ENCODE measurements around the gene SYNPO2. TPM values are rescaled to one million over a fixed set of nuclear protein-coding genes. Genes with fewer than 3 reads are reported as not detected.

SYNPO2 gene
- total and polyA plus RNA-seq, 2 of the 13 experiments (the other 11 are each of a cell fraction or from before 2014, with no cell fraction given), result not detected

- POLR2A ChIA-PET, result no interaction called here
- no peaks in the 10 kb centered on the region for H3K27me3 ChIP-seq (ENCODE audit: control insufficient read depth in 1 of 2, insufficient read depth in 2 of 2, low read length in 2 of 2)
- no peaks in the 10 kb centered on the region for H3K79me2 ChIP-seq (ENCODE audit: insufficient read depth, low read length)
- intact Hi-C loops (cut with micrococcal nuclease; ENCODE audit: unreplicated experiment) (no loop called here), in situ Hi-C loops (cut with HindIII; ENCODE audit: extremely low pct_ligation_motif_present, low pct_unique_long_range_greater_than_20kb) (no loop called here)
- no peak overlapping the region for H3K4me3 ChIP-seq (replicated peaks in 1 of 3; ENCODE audit: insufficient read depth in 1 of 3, low read depth in 2 of 3, low read length in 3 of 3)
- H3K36me3 ChIP-seq (replicated peaks in 1 of 2; ENCODE audit: control insufficient read depth in 1 of 2, insufficient read depth in 2 of 2, low read length in 2 of 2), result no peaks in the 10 kb centered on the region
- H3K4me1 ChIP-seq (ENCODE audit: insufficient read depth, low read length), result no peaks in the 10 kb centered on the region
- no peaks in the 10 kb centered on the region for H4K20me1 ChIP-seq (ENCODE audit: insufficient read depth, low read length)
- no peak overlapping the region for H3K27ac ChIP-seq (ENCODE audit: extremely low read length, insufficient read depth, low read length)
- no peak overlapping the region for H3K4me2 ChIP-seq (ENCODE audit: low read depth, low read length)
- 2% methylated on average over 3 of the region's 3 CpGs for WGBS (ENCODE audit: low lambda C conversion rate)
- CTCF ChIA-PET (ENCODE audit: low intra/inter-chr PET ratio, low total read pairs), result no interaction called here
- ATAC-seq, result no peak
- no peak overlapping the region for H3K9ac ChIP-seq (ENCODE audit: insufficient read depth, low read depth, low read length)
- no peak for FAIRE-seq
- DNase-seq (ENCODE audit: low spot score), result no peak
- TF ChIP-seq ZNF619 (CRISPR knock-in tag; IDR thresholded peaks at IDR 0.05) (no peak), ZNF501 (CRISPR knock-in tag; IDR thresholded peaks at IDR 0.05) (no peak), U2AF2 (IDR thresholded peaks at IDR 0.05; ENCODE audit: low read depth, low read length) (no peak), ZNF180 (CRISPR knock-in tag; IDR thresholded peaks at IDR 0.05; ENCODE audit: borderline replicate concordance, low read depth) (no peak), CHD4 (IDR thresholded peaks at IDR 0.05; ENCODE audit: borderline replicate concordance, low read length) (no peak), TBP (CRISPR knock-in tag; IDR thresholded peaks at IDR 0.05) (no peak), ZNF839 (CRISPR knock-in tag; IDR thresholded peaks at IDR 0.05; ENCODE audit: borderline replicate concordance) (no peak), ZNF264 (CRISPR knock-in tag; IDR thresholded peaks at IDR 0.05) (no peak), ZNF367 (CRISPR knock-in tag; IDR thresholded peaks at IDR 0.05; ENCODE audit: borderline replicate concordance) (no peak)
- no TSS peak for BruUV-seq (replicated peaks)
- H3K9me3 ChIP-seq (ENCODE audit: low read length), result no peaks in the 10 kb centered on the region
- no peak overlapping the region for H2AFZ ChIP-seq (ENCODE audit: low read length)
Observed at GRCh38 chr4:118915468-118915867, 26.8 kb downstream of the SYNPO2 start.

GRCh38 chr4:118916691-118917289 lies 28.1 kb downstream of the SYNPO2 start:
- intact Hi-C loops (cut with micrococcal nuclease; ENCODE audit: unreplicated experiment), result no loop called here
- Histone ChIP-seq H3K79me2 (ENCODE audit: insufficient read depth, low read length) (no peaks in the 10 kb centered on the region), H4K20me1 (ENCODE audit: insufficient read depth, low read length) (no peaks in the 10 kb centered on the region), H3K27me3 (ENCODE audit: control insufficient read depth in 1 of 2, insufficient read depth in 2 of 2, low read length in 2 of 2) (no peaks in the 10 kb centered on the region), H3K4me1 (ENCODE audit: insufficient read depth, low read length) (no peaks in the 10 kb centered on the region), H3K9ac (ENCODE audit: insufficient read depth, low read depth, low read length) (no peak overlapping the region), H3K4me2 (ENCODE audit: low read depth, low read length) (no peak overlapping the region), H3K27ac (ENCODE audit: extremely low read length, insufficient read depth, low read length) (no peak overlapping the region), H3K4me3 (replicated peaks in 1 of 3; ENCODE audit: insufficient read depth in 1 of 3, low read depth in 2 of 3, low read length in 3 of 3) (no peak overlapping the region), H3K36me3 (replicated peaks in 1 of 2; ENCODE audit: control insufficient read depth in 1 of 2, insufficient read depth in 2 of 2, low read length in 2 of 2) (no peaks in the 10 kb centered on the region), H2AFZ (ENCODE audit: low read length) (no peak overlapping the region), H3K9me3 (ENCODE audit: low read length) (no peaks in the 10 kb centered on the region)
- TF ChIP-seq FOXO4 (CRISPR knock-in tag; conservative IDR thresholded peaks at IDR 0.05) (no peak), CHCHD3 (CRISPR knock-in tag; IDR thresholded peaks at IDR 0.05) (no peak)
- in situ Hi-C loops (cut with HindIII; ENCODE audit: extremely low pct_ligation_motif_present, low pct_unique_long_range_greater_than_20kb), result no loop called here
- FAIRE-seq (no peak), DNase-seq (ENCODE audit: low spot score) (no peak), ATAC-seq (no peak)
- ChIA-PET CTCF (ENCODE audit: low intra/inter-chr PET ratio, low total read pairs) (no interaction called here), POLR2A (no interaction called here)
- WGBS (ENCODE audit: low lambda C conversion rate), result 45% methylated on average over 9 of the region's 9 CpGs
- BruUV-seq (replicated peaks), result no TSS peak

Data from HepG2 (cell line).